Tibial nerve (tissue), 4 donors: ENCODE measurements around the gene PRKG2. TPM values are rescaled to one million over a fixed set of nuclear protein-coding genes. Genes with fewer than 3 reads are reported as not detected.

Experiments used
- DNase-seq, 2 donors: peaks; one replicate each; pipeline ENCODE4 v3.0.0-alpha.2; 2019; ENCODE audit warnings: low spot score in 2 of 2
- H3K27ac ChIP-seq, 4 donors: fragments of 200-600 bp; sonication (generic) in 3 of 4; one replicate each; pipeline ENCODE4 v1.5.1; 2017 to 2019; ENCODE audit warnings: mild to moderate bottlenecking in 1 of 4
- H3K27me3 ChIP-seq, 2 donors: fragments of 200-600 bp; sonication (generic) in 1 of 2; one replicate each; pipeline versions ENCODE4 v1.5.1 to v1.6.0; 2017 to 2019
- H3K36me3 ChIP-seq, 3 donors: fragments of 200-600 bp; sonication (generic); one replicate each; pipeline ENCODE4 v1.5.1; 2018 to 2019
- H3K4me1 ChIP-seq, 4 donors: fragments of 200-600 bp; sonication (generic) in 3 of 4; one replicate each; pipeline ENCODE4 v1.5.1; 2017 to 2019
- H3K4me3 ChIP-seq, 4 donors: fragments of 200-600 bp; sonication (generic) in 3 of 4; one replicate each; pipeline ENCODE4 v1.5.1; 2017 to 2019; ENCODE audit warnings: mild to moderate bottlenecking in 1 of 4, moderate library complexity in 1 of 4
- H3K9me3 ChIP-seq, 4 donors: fragments of 200-600 bp; sonication (generic) in 3 of 4; one replicate each; pipeline ENCODE4 v1.5.1; 2017 to 2019
- CTCF ChIP-seq, 5 experiments: fragments of 200-600 bp in 3 of 5; fragments of 450-650 bp in 2 of 5; sonication (generic) in 3 of 5; IDR thresholded peaks; one replicate each; pipeline ENCODE4 v1.5.1; 2016 to 2019; ENCODE audit warnings: antibody characterized with exemption in 5 of 5, mild to moderate bottlenecking in 3 of 5, moderate library complexity in 2 of 5
- EP300 ChIP-seq, 2 donors: sonication (generic); formaldehyde crosslinking; IDR thresholded peaks; one replicate each; pipeline ENCODE4 v1.6.1; 2017; ENCODE audit warnings: antibody characterized with exemption in 2 of 2, mild to moderate bottlenecking in 1 of 2
- POLR2A ChIP-seq, 2 donors: fragments of 450-650 bp; IDR thresholded peaks; one replicate each; pipeline ENCODE4 v1.6.1; 2017; ENCODE audit warnings: antibody characterized with exemption in 2 of 2, mild to moderate bottlenecking in 2 of 2, moderate library complexity in 2 of 2
- WGBS, 2 donors: methylation state at CpG; one replicate each; pipeline ENCODE4 v1.1.5; 2018; 5-methylcytosine and 5-hydroxymethylcytosine counted together
- total RNA-seq, 4 donors: library from RNA; depleted of rRNA; stranded (reverse); fragments of >200 nt; gene quantifications; one replicate each; pipeline ENCODE4 v1.1.0, GENCODE V29; 2016

Gene PRKG2
- total RNA-seq, 4 donors from 2014 or later, result 0.30 to 4.4 (median 2.4) TPM

GRCh38 chr4:81106150-81106549 lies 108.9 kb downstream of the PRKG2 start:
- 79% methylated on average over 4 of the region's 4 CpGs for WGBS, 2 donors
- TF ChIP-seq CTCF (IDR thresholded peaks at IDR 0.05) (no peak), POLR2A (IDR thresholded peaks at IDR 0.05) (no peak), EP300 (IDR thresholded peaks at IDR 0.05) (no peak)
- no peaks in the 10 kb centered on the region for H3K4me1 ChIP-seq
- H3K36me3 ChIP-seq, result no peaks in the 10 kb centered on the region
- no peaks in the 10 kb centered on the region for H3K27me3 ChIP-seq
- no peaks in the 10 kb centered on the region for H3K9me3 ChIP-seq
- no peak overlapping the region for H3K27ac ChIP-seq
- DNase-seq, result no peak
- no peak overlapping the region for H3K4me3 ChIP-seq

- TF ChIP-seq CTCF (IDR thresholded peaks at IDR 0.05) (no peak), POLR2A (IDR thresholded peaks at IDR 0.05) (no peak), EP300 (IDR thresholded peaks at IDR 0.05) (no peak)
- Histone ChIP-seq H3K9me3 (peaks cover 0 to 2% (median 0%) of the 10 kb centered on the region in 4 donors), H3K27me3 (no peaks in the 10 kb centered on the region), H3K36me3 (no peaks in the 10 kb centered on the region), H3K4me1 (no peaks in the 10 kb centered on the region), H3K4me3 (no peak overlapping the region), H3K27ac (no peak overlapping the region)
- DNase-seq, result no peak
Measured at GRCh38 chr4:81102107-81102506, 112.9 kb downstream of the PRKG2 start.

GRCh38 chr4:81096566-81096965 lies 118.5 kb downstream of the PRKG2 start:
- 51 to 72% methylated on average over 1 of the region's 1 CpG for WGBS, 2 donors
- no peaks in the 10 kb centered on the region for H3K4me1 ChIP-seq
- no peaks in the 10 kb centered on the region for H3K36me3 ChIP-seq
- no peaks in the 10 kb centered on the region for H3K27me3 ChIP-seq
- H3K4me3 ChIP-seq, result no peak overlapping the region
- DNase-seq, result no peak
- no peak overlapping the region for H3K27ac ChIP-seq
- H3K9me3 ChIP-seq, result peaks cover 0 to 2% (median 0%) of the 10 kb centered on the region in 4 donors
- TF ChIP-seq EP300 (IDR thresholded peaks at IDR 0.05) (no peak), POLR2A (IDR thresholded peaks at IDR 0.05) (no peak), CTCF (IDR thresholded peaks at IDR 0.05) (no peak)

GRCh38 chr4:81095389-81095788 lies 119.6 kb downstream of the PRKG2 start:
- 60 to 61% methylated on average over 2 of the region's 2 CpGs for WGBS, 2 donors
- Histone ChIP-seq H3K36me3 (no peaks in the 10 kb centered on the region), H3K9me3 (peaks cover 0 to 2% (median 0%) of the 10 kb centered on the region in 4 donors), H3K4me3 (no peak overlapping the region), H3K27me3 (no peaks in the 10 kb centered on the region), H3K4me1 (no peaks in the 10 kb centered on the region), H3K27ac (no peak overlapping the region)
- DNase-seq, result no peak
- TF ChIP-seq EP300 (IDR thresholded peaks at IDR 0.05), result no peak
- no peak for TF ChIP-seq POLR2A (IDR thresholded peaks at IDR 0.05)
- no peak for TF ChIP-seq CTCF (IDR thresholded peaks at IDR 0.05)

GRCh38 chr4:81093720-81094401 lies 121.2 kb downstream of the PRKG2 start:
- H3K4me1 ChIP-seq, result no peaks in the 10 kb centered on the region
- H3K27ac ChIP-seq, result no peak overlapping the region
- no peaks in the 10 kb centered on the region for H3K27me3 ChIP-seq
- TF ChIP-seq EP300 (IDR thresholded peaks at IDR 0.05) (no peak), POLR2A (IDR thresholded peaks at IDR 0.05) (no peak), CTCF (IDR thresholded peaks at IDR 0.05) (no peak)
- WGBS, 2 donors, result 91% methylated on average over 2 of the region's 2 CpGs
- H3K9me3 ChIP-seq, result peaks cover 0 to 2% (median 0%) of the 10 kb centered on the region in 4 donors
- H3K36me3 ChIP-seq, result no peaks in the 10 kb centered on the region
- H3K4me3 ChIP-seq, result no peak overlapping the region
- DNase-seq, result no peak
